Measurements from ENCODE around the gene CFAP45.

The CFAP45 gene

DNA sequence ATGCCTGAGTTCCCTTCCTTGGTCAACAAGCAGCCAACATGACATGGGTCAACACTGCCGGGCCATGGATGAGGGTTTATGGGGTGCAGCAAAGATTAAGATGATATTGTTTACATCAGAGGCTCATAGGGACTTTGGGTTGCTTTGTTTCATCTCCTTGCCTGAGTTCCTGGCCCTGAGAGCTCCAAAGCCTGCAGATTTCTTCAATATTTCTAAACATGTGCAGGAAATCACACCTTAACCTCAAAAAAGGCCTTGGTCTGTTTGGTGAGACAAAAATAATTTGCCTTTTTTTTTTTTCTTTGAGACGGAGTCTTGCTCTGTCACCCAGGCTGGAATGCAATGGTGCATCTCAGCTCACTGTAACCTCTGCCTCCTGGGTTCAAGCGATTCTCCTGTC lies 72.4 kb downstream of the CFAP45 start:
- DNase-seq (ENCODE audit: low spot score) = no peak

DNA sequence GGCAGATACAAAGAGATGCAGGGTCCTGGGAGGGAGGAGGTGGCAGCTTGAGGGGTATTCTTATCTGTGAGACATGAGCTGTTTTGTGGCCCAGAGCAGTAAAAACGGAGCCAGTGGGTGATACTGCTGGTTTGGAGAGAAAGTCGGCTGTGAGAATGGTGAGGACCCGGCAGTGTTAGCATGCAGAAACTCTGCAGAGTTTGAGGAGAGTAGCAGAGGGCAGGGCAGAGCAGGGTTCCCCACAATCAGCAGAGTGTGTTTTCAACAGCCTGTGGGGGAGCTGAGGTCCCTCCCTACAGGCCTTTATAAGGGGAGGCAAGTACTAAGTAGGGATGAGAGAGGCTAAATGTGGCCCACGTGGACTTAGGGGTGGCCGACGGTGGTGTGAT lies 72.9 kb downstream of the CFAP45 start:
- no peak for DNase-seq (ENCODE audit: low spot score)

DNA sequence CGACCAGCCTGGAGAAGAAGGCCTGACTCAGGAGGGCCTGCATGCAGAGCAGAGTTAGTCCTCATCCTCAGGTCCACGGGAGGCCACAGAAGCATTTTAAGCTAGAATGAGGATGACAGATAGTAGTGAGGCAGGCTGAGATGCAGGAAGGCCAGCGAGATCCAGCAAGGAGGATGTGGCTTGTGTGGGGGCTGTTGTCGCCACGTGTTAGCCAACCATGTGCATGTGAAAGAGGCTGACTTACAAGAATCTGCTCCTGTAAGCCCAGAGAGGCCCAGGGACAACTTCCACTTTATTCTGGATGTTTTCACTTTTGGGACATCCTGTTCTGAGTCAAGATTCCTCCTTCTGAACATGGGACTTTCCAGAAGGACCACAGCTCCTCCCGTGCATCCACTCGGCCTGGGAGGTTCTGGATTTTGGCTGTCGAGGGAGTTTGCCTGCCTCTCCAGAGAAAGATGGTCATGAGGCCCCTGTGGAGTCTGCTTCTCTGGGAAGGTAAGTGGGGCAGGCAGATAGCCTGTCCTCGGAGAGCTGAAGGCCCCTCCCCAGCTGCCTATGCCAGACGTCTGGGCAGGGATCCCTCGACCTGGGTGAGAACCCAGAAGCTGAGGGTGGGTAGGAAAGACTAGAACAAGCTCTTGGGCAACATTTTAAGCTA lies 73.4 kb downstream of the CFAP45 start, which contains the start of gene SLAMF8:
Gene SLAMF8 (plus strand): TSS at position 433 of the 661 bp plus-strand sequence. CDS start 26 bp downstream, at position 459.
- no peak for DNase-seq (ENCODE audit: low spot score)

DNA sequence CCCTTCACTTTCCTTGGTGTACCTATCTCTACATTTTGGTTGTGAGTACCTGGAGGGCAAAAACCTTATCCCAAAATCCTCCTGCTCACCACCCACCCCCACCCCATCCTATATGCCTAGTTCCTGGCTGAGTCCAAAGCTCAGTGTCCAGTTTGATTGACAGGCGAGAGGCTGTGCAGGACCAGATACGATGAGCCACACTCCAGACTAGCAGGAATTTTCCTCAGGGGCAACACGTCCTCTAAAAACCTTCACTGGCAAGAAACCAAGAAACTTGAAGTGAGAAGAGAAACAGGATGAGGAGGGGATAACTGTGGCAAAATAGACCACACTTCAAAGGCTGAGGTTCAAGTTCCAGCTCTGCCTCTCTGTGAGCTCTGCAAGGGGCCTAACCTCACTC lies 74.4 kb downstream of the CFAP45 start:
- DNase-seq (ENCODE audit: low spot score) = no peak

DNA sequence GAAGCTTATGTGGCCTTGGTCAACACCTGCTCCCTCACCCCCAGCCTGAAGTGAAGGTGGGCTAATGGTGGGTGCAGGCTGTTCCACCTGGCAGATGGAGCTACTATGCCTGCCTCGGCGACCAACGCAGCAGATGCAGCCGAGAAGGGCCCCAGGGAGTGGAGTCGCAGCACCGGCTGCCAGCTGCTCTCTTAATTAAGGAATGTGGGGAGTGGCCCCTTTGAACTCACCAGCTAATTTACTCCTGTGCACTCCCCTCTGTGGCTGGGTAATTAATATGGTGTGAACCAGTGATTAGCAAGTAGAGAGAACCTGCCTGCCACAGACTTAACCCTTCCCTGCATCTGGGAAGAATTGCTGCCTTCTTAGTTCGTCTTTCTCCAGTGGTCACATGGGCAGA lies 76.6 kb downstream of the CFAP45 start:
- no peak for DNase-seq (ENCODE audit: low spot score)

Small RNA genes lying within 50 kb of the gene (small RNA-seq; reads per million reads assigned to genes)
- 0 reads per million in 2 experiments for gene MIR4259
- 0.22 to 0.45 reads per million in 2 experiments for gene RF00570

Data from SK-N-DZ (cell line).